Measurements from ENCODE around the gene CDH4.

Gene CDH4

DNA sequence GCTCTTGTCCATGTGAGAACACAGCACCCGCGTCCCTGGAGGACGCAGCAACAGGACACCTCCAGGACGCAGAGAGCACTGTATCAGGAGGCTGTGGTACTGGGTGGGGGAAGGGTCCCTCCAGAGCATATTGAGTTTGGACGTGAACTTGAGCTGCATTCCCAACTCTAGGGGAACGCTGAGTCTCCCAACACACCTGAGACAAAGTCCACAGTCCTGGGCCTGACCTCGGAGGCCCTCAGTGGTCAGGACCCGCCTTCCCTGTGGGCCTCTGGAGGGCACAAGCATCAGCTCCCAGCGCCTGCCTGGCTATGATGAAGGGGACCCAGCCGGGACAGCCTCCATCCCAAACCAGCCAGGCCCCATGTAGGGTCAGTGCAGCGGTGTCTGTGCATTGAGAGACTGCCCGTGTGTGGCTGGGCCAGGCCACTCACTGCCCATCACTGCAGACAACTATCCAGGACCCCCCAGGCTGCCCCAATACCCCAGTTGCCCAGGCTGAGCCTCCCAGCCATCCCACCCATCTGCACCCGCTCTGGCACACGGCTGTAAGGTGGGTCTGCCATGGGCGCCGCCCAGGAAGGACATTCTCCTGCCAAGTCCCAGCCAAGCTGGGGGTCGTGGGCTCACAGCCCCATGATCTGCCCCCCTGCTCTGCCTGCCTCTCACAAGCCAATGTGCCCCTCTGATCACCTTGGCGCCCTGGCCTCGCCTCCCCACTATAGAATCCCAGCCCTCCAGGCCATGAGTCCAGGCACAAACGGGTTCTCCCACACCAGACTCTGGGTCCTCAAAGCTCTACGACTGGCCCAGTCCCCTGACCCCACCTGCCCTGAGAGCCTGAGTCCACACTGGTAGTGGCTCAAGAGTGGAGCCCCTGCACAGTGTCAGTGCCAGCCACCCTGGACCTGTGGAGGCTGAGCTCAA, 697.9 kb downstream of the CDH4 start:
- no peak for DNase-seq

DNA sequence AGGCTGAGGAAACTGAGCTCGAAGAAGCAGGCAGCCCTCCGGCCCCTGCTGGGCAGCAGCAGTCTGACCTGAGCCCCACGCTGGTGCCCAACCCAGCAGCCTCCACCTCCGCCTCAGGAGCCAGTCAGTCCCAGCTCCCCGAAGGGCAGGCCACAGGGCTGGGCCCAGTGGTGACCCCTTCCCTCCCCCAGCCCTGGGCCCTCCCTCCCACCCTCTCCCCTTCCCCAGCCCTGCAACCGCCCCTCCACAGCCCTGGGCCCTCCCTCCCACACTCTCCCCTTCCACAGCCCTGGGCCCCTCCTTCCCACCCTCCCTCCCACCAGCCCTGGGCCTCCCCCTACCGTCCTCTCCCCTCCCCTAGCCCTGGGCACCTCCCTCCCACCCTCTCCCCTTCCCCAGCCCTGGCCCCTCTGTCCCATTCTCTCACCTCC, 698.6 kb downstream of the CDH4 start:
- no peak for DNase-seq

DNA sequence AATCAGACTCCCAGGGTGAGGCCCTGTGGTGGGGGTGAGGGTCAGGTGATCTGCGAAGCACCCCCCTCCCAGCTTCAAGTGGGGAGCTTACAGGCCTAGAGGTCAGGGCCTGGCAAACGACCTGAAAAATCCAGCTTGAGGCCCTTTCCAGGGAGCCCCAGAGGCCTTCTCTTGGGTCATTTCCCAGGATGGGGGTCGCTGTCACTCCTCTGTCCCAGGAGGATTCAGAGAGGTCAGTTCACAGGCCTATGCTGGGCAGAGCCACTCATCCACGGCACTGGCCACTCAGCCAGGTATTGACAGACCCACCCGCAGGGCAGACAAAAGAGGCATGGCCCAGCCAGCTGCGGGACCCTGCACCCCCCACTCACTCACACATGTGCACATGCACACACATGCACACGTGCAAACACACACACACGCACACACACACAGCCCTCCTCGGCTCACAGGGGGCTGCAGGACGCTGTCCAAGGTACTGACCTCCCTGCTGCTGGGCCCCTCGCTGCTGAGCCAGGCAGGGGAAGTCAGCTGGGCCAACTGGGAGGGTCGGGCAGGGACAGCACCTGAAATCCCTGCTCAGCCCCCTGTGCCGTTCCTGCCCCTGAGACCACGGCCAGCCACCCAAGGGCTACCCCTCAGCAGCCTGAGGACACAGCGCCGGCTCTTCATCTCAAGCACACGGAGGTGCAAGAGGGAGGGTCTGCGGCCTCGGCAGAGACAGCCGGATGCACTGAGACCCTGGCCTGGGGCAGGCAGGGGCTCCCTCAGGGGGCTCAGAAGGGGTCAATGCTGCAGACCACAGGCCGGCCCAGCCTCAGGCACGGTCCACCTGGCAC, 699.9 kb downstream of the CDH4 start:
- DNase-seq: no peak

DNA sequence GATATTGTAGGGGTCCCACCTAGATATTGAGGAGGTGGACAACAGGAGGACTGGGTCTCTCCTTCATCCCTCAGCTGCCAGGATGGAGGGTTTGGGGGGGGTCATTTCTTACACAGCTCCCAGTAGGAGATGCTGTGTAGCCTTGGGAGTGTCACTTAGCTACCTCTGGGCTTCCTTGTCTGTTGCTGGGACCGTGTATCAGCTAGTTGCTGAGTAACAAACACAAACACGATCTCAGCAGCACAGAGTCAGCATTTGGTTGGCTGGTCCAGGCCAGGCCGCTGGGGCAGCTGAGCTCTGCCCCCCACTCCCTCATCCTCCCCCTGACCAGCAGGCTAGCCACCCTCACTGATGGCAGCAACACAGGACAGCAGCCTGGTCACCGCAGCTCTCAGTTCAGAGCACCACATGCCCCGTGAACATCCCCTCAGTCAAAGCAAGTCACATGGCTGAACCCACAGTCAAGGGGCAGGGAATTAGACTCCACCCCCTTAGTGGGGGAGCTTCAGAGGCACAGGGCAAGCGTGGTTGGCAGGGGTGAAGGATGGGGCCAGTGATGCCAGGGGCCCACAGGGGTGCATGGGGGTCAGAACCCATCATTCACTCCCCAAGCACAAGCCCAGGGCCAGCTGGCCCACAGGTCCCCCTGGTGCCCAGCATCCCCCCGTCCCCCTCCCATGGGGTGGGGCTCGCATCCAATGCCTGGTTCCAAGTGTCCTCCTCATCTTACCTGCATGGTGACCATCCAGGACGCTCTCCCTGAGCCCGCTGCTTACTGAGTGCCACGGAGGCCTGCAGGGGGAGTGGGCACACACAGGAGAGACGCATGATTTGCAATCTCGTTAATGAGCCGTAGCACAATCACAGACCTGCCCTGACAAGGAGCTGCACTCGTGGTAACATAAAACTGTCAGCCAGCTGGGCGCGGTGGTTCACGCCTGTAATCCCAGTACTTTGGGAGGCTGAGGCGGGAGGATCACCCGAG, 701.3 kb downstream of the CDH4 start:
- no peak for DNase-seq

DNA sequence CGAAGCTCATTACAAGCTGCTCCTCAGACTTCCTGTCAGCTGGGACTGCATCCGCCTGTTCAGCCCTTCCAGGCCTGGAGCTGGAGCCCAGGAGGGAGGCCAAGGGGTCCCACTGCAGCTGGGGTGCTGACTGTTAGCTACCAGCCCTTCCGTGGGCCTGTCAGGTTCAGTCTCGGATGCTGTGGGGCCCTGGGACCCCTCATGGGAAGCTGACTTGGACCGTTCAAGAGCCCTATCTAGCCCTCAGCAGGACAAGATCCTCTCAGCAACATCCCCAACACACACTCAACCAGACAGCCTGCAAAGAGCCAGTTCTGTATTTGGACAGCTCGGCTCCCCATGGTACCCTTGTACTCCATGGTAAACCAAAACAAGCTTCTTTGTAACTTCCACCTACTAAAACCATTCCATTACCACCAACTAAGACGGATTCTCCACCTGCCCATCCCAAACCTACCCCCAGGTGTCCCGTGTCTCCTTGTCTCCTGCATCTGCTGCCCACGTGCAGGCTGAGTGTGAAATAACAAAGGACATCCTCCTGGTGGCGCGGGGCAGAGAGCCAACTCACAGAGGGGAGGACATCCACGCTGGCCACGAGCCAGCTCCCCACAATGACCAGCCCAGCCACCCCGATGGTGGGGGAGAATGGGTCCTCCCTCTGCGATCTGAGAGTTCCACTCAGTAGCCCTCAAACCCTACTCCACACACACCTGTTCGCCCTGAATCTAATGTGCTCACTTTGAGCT, 702.4 kb downstream of the CDH4 start:
- no peak for DNase-seq

DNA sequence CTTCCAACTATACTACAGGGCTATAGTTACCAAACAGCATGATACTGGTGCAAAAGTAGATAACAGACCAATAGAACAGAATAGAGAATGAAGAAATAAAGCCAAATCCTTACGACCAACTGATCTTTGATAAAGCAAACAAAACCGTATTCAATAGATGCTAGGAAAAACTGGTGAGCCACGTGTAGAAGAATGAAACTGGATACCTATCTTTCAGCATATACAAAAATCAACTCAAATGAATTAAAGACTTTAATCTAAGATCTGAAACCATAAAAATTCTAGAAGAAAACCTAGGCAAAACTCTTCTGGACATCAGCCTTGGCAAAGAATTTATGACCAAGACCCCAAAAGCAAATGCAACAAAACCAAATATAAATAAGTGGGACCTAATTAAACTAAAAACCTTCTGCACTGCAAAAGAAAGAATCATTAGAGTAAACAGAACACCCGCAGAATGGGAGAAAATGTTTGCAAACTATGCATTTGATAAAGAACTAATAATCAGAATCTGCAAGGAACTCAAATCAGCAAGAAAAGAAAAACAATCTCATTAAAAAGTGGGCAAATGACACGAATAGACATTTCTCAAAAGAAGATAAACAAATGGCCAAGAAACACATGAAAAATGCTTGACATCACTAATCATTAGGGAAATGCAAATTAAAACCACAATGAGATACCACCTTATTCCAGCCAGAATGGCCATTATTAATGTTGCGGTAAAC, 703.8 kb downstream of the CDH4 start:
- no peak for DNase-seq

DNA sequence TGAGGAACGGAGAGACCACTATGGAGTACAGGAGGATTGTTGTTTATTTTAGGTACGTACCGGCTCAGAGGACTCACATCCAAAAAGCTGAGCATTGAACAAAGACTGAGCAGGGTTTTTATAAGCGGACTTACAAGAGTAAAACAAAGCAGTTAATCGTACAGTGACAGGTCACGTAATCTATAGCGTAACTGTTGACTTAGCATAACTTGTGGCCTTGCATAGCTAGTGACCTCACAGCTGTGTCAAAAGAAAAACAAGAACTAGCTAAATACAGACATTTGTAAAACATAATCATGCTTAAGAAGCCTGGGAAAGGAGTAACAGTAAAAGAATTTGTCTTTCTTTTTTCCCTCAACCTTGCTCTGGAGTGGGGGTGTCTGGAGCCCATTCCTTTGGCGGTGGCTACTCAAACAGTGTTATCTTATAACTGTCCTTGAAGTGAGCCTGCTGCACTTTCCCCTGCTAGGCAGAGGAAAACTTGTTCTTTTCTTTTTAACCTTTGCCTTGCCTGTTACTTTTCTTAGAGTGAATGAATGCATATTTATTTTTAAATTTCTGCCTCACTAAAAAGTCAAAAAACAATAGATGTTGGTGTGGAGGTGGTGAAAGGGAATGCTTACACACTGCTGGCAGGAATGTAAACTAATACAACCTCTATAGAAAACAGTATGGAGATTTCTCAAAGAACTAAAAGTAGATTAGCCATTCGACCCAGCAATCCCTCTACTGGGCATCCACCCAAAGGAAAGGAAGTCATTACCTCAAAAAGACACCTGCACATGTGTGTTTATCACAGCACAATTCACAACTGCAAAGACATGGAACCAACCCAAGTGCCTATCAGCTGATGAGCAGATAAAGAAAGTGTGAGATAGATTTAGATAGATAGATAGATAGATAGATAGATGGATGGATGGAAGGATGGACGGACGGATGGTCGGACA, 704.6 kb downstream of the CDH4 start:
- no peak for DNase-seq

DNA sequence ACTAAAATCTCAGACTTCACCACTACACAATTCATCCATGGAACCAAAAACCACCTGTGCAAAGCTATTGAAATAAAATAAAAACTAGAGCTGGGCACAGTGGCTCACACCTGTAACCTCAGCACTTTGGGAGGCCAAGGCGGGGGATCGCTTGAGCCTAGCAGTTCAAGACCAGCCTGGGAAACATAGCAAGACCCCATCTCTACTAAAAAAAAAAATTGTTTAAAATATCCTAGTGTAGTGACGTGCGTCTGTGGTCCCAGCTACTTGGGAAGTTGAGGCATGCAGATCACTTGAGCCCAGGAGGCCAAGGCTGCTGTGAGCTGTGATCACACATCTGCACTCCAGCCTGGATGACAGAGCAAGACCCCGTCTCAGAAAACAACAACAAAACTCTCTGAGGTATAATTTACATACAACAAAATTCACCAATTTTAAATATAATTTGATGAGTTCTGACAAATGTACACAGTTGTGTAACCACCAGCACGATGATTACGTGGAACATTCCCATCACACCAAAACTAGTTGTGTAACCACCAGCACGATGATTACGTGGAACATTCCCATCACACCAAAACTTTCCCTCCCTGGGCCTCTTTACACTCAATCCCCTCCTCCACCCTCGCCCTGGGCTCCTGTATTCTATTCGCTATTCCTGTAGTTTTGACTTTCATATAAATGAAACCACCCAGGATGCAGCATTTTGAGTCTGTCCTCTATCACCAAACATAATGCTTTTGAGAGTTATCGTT, 706.1 kb downstream of the CDH4 start:
- no peak for DNase-seq

DNA sequence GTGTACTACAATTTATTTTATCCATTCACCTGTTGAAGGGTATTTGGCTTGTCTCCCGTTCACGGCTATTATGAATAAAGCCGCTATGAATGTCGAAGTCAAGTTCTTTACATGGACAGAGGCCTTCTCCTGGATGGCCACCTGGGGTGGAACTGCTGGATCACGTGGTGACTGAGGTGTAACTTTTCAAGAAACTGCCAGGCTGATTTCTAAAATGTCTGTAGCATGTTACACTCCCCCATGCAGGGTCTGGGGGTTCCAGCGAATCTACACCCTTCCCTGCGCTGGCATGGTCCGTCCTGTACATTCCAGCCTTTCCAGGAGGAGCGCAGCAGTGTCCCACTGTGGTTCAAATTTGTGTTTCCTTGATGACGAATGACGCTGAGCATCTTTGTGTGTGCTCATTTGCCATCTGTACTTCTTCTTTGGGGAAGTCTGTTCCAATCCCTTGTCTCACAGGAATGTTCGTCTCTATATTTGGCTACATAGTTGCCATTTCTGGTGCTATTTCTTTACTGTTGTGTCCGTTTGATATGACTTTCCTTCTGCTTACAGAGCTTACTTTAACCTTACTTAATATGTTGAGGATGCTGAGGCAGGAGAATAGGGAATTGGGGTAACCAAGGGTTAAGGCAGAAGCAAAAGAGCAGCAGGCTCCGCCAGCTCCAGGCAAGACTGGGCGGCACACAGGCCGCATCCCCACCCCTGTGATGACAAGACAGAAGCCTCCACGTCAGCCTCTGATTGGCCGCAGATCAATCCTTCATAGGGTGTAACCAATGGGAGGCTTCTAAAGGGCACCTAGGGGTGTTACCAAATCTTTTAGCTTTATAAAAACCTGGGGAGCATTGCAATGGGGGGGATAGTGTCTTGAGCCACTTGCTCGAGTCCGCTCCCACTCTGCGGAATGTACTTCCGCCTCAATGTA, 707.0 kb downstream of the CDH4 start:
- peak in 1 of 2 experiments; percentile 25 for DNase-seq

DNA sequence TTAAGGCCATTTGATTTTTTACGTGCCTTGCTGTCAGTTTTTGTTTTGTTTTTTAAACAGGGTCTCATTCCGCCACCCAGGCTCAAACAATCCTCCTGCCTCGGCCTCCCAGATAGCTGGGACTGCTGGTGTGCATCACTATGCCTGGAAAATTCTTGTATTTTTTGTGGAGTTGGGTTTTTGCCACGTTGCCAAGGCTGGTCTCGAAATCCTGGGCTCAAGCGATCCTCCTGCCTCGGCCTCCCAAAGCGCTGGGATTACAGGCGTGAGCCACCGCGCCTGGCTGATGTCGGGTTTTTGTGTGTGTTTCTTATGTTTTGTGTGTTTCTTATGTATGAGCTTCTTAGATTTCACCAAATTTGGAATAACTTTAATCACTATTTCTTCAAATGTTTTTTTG, 708.8 kb downstream of the CDH4 start:
- DNase-seq: no peak

DNA sequence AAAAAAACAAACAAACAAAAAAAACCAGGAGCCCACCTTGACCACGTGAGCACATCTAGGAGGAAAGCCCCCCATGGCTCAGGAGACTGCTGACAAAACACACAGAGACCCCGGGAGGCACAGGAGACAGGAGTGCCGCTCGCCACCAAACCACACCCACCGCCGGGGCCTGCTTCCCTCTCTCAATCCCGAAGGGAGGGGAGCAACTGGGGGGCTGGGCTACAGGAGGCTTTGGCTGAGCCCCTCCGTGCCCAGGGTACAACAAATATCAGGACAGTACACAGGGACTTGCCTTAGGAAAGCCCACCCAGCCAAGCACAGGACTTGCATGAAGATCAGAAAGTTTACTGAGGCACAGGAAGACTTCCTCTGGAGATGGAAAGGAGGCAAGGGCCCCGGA, 711.1 kb downstream of the CDH4 start:
- no peak for DNase-seq

DNA sequence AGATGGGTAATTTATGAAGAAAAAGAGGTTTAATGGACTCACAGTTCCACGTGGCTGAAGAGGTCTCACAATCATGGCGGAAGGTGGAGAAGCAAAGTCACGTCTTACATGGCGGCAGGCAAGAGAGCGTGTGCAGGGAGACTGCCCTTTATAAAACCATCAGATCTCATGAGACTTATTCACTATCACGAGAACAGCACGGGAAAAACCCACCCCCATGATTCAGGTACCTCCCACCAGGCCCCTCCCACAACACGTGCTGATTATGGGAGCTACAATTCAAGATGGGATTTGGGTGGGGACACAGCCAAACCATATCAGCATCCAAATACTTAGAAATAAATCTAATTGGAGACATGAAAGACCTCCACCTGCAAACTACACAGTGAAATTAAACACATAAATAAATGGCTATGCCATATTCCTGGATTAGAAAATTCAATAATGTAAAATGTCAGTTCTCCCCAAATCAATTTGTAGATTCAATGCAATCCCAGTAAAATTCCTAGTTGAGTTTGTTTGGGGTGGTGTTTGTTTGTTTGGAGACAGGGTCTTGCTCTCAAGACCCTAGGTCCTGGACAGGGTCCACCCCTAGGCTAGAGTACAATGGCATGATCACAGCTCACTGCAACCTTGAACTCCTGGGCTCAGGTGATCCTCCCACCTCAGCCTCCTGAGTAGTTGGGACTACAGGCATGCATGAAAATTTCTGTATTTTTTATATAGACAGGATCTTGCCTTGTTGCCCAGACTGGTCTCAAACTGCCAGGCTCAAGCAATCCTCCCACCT, 712.0 kb downstream of the CDH4 start:
- DNase-seq: no peak

DNA sequence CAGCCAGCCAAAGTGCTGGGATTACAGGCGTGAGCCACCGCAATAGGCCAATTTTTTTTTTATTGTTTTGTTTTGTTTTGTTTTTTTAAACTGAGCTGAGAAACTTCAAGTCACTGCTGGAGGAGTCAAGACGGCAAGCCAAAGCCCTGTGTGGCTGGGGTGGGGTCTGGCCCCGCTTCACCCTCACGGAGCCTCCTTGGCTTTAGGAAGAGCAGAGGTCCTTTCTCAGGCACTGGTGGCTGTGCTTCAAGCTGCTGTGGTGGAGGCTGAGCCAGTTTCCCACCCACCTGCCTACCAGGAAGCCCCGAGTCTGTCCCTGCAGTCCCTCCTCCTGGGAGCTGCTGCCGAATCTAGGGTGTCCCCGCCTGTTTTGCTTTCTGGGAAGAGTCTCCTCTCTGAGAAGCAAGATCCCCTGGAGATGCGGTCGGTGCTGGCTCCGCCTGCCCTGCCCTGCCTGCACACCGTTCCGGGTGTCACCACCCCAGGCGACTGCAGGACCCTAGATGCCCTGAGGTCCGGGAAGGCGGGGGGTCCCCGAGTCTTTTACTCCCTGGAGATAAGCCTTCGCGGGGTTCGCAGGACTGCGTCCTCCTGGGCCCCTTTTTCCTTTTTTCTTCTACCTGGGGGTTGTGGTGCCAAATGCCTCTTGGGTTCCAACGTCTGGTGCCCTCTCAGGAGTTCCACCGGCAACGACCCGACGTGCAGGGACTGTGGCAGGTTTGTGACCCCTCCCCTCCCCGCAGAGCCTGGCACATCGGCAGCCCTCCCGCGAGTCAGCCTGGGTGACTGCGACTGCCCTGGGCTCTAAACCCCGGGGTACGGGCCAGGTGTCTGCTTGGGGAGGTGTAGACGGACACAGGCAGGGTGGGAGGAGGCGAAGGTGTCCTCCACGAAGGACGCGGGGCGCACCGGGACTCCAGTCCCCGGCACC, 712.9 kb downstream of the CDH4 start:
- no peak for DNase-seq

DNA sequence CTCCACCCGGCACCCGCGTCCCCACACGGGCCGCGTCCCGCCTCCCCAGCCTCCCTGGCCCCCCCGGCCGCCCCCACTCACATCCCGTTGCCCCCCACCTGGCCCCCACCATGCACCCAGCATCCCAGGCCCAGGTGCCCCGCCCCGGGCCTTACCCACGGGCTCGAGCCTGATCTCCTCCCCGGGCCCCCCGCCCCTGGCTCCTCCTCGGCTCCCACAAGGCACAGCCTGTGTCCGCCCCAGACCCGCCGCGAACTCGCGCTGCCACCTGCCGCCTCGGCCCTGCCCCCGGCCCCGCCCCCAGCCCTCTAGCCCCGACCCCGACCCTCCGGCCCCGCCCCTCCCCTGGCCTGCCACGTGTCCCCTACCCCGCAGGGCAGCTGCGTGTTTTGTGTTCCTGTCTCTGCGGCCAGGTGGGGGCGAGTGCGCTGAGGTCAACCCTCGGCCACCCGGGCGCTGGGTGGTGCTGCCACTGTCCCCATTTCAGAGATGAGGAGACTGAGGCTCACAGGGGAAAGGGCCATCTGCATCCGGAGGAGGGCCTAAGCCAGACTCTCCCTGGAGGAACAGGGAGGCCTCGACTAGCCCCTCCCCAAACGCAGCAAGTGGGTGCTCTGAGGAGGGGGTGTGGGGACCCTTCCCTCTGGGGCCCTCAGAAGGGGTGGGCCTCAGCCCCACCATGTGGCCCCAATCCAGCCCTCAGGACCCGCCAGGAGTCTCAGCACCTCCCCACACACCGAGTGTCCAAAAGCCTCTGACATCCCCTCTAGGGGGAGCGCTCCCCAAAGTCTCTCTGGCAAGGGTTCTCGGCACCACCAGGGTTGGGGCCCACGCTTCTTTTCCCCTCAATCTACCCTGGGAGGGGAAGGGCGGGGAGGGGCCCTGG, 713.8 kb downstream of the CDH4 start:
- DNase-seq: no peak
